ENCODE results near the gene CFAP100.

DNA sequence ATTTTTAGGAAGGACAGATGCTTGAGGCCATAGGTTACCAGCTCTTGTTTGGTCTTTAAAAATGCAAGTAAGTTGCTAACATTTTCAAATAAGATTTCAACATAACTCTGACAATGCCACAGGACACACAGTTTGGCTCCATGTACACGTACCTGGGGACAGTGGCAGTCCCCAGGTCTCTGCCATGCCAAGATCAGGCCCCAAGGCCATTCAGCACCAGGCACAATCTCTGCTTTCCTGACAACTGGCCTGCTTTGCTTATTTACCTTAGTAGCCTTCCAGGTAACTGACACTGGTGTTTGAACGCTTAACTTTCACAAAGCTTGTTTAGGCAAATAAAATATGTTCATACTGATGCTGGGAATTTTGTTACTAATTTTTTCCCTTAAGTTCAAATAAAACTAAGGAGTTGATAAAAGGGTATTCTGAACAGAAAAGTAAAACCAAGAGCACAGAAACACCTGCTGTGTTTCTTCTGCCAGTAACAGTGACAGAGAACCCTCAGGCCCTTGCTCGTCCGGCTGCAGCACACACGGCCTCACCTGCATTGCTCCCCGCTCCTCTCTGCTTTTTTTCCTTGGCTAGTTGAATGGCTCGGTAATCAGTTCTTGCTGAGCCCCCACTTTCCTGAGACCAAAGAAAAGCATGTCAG lies 64.5 kb downstream of the CFAP100 start:
- TF ChIP-seq, protein P1, sequence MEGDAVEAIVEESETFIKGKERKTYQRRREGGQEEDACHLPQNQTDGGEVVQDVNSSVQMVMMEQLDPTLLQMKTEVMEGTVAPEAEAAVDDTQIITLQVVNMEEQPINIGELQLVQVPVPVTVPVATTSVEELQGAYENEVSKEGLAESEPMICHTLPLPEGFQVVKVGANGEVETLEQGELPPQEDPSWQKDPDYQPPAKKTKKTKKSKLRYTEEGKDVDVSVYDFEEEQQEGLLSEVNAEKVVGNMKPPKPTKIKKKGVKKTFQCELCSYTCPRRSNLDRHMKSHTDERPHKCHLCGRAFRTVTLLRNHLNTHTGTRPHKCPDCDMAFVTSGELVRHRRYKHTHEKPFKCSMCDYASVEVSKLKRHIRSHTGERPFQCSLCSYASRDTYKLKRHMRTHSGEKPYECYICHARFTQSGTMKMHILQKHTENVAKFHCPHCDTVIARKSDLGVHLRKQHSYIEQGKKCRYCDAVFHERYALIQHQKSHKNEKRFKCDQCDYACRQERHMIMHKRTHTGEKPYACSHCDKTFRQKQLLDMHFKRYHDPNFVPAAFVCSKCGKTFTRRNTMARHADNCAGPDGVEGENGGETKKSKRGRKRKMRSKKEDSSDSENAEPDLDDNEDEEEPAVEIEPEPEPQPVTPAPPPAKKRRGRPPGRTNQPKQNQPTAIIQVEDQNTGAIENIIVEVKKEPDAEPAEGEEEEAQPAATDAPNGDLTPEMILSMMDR (IDR thresholded peaks at IDR 0.05 in 8 of 11, conservative IDR thresholded peaks at IDR 0.05 in 3 of 11) = no peak
- TF ChIP-seq POLR2AphosphoS5 (IDR thresholded peaks at IDR 0.05) = no peak
